NT2/D1 (cell line): ENCODE results near the gene LIMS1.

Experiments
- SUZ12 ChIP-seq: IDR thresholded peaks from 2 replicates; pipeline ENCODE4 v1.6.1; 2011; ENCODE audit not compliant: insufficient read length, insufficient read depth; ENCODE audit errors: extremely low read depth
- YY1 ChIP-seq: IDR thresholded peaks from 2 replicates; pipeline ENCODE4 v1.6.1; 2011; ENCODE audit not compliant: insufficient read length, insufficient read depth
- ZNF274 ChIP-seq: IDR thresholded peaks from 2 replicates; pipeline ENCODE4 v1.6.1; 2011; ENCODE audit warnings: mild to moderate bottlenecking, low read depth, low read length

DNA sequence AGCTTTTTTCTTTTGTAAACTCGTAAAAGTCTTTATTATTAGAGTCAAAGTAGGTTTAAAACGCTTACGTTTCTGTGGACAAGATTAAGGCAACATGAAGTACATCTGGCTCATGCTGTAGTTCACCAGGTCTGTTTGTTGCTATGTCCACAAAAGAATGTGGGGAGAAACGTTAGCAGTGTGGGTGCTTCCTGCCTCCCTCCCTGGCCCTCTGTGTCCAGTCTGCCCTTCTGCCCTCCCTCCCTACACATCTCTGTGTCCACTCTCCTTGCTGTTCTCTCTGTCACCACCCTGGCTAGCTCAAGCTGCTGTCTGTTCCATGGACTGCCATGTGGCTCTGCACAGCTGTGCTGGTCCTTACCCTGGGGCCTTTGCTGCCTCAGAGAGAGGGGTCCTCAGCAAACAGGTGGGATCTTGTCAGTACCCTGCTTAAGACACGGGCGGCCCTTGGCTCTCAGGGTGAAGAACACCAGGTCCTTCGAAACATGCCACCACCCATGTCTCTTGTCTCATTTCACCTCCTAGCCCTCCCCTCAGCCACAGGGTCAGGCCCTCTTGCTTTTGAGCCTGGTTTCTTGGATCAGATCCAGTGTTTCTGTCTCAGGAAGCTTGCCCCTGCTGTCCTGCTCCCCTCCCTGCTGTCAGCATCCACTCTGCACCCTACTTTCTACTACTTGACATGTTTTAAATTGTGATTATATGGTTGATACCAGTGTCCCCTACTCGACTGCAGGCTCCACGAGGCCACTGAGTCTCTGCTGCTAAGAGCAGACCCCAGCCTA lies 79.2 kb downstream of the LIMS1 start:
- no peak for TF ChIP-seq YY1
- TF ChIP-seq SUZ12, result no peak
- no peak for TF ChIP-seq ZNF274
